GM23248 (cell line): ENCODE measurements around the gene TRAPPC2L.

Source experiments
- EZH2 ChIP-seq: fragments of 200-600 bp; sonication (generic); IDR thresholded peaks from 2 replicates; pipeline ENCODE4 v1.6.1; 2018; ENCODE audit warnings: antibody characterized with exemption, mild to moderate bottlenecking; ENCODE audit not compliant: insufficient read depth, poor library complexity, severe bottlenecking
- EZH2phosphoT487 ChIP-seq: fragments of 200-600 bp; sonication (generic); IDR thresholded peaks from 2 replicates; pipeline ENCODE4 v1.6.1; 2018; ENCODE audit warnings: antibody characterized with exemption, moderate library complexity, mild to moderate bottlenecking, low read depth; ENCODE audit not compliant: insufficient read depth

DNA sequence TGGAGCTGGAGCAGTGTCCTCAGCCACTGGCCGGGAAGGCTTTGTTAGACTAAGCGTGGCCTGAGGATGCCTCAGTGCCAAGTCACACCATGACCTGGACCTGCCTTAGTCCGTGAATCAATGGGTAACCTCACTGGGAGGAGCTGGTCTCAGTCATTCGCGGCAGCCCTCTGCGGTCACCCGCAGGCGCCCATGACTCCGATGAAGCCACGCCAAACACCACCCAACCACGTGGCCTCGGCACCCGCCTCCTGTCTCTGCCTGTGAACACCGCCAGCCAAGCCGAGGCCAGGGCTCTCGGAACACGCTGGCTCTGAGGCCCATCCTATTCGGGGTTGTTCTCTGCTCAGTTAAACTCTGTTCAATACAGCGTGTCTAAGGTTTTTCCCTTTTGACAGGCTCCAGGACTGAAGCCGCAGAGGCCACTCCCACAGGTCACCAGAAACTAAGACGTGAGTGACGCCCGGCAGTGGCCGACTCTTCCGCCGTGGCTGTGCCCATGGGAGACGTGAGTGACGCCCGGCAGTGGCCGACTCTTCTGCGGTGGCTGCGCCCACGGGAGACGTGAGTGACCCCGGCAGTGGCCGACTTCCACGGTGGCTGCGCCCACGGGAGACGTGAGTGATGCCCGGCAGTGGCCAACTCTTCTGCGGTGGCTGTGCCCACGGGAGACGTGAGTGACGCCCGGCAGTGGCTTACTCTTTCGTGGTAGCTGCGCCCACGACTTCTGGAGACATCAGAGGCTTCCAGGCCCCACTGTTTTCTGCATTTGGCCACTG, 26.4 kb downstream of the TRAPPC2L start:
- TF ChIP-seq EZH2 (no peak), EZH2phosphoT487 (no peak)
